Esophagus squamous epithelium (tissue), 4 donors: Measurements from ENCODE around the gene ZDHHC17.

Experiments used
- POLR2A ChIP-seq, 4 donors: fragments of 450-650 bp; IDR thresholded peaks; one replicate each; pipeline ENCODE4 v1.6.1; 2017; ENCODE audit warnings: antibody characterized with exemption in 4 of 4, mild to moderate bottlenecking in 4 of 4, moderate library complexity in 3 of 4
- TF ChIP-seq, protein P1 (sequence below), 6 experiments: fragments of 450-650 bp in 4 of 6; fragments of 200-600 bp in 2 of 6; sonication (generic) in 2 of 6; IDR thresholded peaks; one replicate each; pipeline ENCODE4 v1.5.1; 2016 to 2019; ENCODE audit warnings: antibody characterized with exemption in 6 of 6, mild to moderate bottlenecking in 4 of 6, moderate library complexity in 4 of 6

DNA sequence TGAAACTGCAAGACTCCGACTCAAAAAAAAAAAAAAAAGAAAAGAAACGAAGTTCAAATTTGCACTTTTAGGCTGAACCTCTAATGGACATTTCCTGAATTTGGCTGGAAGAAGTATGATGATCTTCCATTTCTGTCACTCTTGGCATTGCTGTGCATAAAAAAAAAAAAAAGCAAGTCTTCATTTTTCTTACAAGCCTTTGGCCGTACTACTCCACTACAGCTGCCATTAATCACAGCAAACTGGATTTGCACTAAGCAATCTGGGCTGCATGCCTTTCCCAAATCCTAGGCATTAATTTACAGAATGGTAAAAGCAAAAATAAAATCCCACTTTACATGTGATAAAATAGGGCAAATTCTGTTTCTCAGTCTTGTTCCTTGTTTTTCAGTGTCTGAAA is 107.8 kb downstream of the ZDHHC17 start:
- TF ChIP-seq, protein P1, sequence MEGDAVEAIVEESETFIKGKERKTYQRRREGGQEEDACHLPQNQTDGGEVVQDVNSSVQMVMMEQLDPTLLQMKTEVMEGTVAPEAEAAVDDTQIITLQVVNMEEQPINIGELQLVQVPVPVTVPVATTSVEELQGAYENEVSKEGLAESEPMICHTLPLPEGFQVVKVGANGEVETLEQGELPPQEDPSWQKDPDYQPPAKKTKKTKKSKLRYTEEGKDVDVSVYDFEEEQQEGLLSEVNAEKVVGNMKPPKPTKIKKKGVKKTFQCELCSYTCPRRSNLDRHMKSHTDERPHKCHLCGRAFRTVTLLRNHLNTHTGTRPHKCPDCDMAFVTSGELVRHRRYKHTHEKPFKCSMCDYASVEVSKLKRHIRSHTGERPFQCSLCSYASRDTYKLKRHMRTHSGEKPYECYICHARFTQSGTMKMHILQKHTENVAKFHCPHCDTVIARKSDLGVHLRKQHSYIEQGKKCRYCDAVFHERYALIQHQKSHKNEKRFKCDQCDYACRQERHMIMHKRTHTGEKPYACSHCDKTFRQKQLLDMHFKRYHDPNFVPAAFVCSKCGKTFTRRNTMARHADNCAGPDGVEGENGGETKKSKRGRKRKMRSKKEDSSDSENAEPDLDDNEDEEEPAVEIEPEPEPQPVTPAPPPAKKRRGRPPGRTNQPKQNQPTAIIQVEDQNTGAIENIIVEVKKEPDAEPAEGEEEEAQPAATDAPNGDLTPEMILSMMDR (IDR thresholded peaks at IDR 0.05): no peak
- no peak for TF ChIP-seq POLR2A (IDR thresholded peaks at IDR 0.05)
